ENCODE data around the gene DCAF12. TPM values are rescaled to one million over a fixed set of nuclear protein-coding genes. Genes with fewer than 3 reads are reported as not detected.
A peak's percentile ranks its signal among the peaks of the same experiment; 100 is the strongest.

DCAF12 gene
- total and polyA plus RNA-seq, 2 of the 4 experiments (the other 2 are of a cell fraction): 7.2 to 17.1 TPM

DNA sequence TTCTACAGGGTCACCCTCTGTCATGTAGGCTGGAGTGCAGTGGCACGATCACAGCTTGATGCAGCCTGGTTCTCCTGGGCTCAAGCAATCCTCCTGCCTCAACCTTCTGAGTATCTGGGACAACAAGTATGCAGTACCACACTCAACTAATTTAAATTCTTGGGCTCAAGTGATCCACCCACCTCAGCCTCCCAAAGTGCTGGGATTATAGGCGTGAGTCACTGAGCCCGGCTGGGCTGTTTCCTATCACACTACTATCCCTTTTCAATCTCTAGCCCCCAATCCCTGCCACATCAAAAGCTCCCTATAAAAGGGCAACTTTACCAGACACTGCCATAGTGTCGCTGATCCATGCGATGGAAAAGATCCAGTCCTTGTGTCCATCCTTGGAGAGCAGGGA lies 20.4 kb downstream of the DCAF12 start:
- no TSS peak for BruUV-seq (replicated peaks)

More for the DNA sequence above, 20.4 kb downstream of the DCAF12 start:
- CTCF ChIA-PET: no interaction called here
- in situ Hi-C loops (cut with MboI; ENCODE audit: low sequenced_read_pairs): no loop called here
- Histone ChIP-seq H4K8ac (ENCODE audit: low read depth in 2 of 2, low read length in 2 of 2) (no peak overlapping the region), H3K14ac (replicated peaks; ENCODE audit: low read depth, low read length) (no peak overlapping the region), H3K18ac (ENCODE audit: low read depth, low read length) (no peak overlapping the region), H2BK20ac (ENCODE audit: low read depth, low read length) (no peak overlapping the region), H3K4me2 (ENCODE audit: low read depth, low read length) (no peak overlapping the region), H3K27ac (ENCODE audit: insufficient read depth, low read length) (no peak overlapping the region), H2BK5ac (ENCODE audit: low read depth, low read length, poor library complexity, severe bottlenecking) (no peak overlapping the region), H2BK15ac (ENCODE audit: low read depth, low read length) (no peak overlapping the region), H4K5ac (ENCODE audit: low read depth, low read length) (no peak overlapping the region), H2BK120ac (ENCODE audit: low read depth, low read length) (no peak overlapping the region), H4K91ac (ENCODE audit: insufficient read depth, low read depth, low read length) (no peak overlapping the region), H3K56ac (ENCODE audit: extremely low read depth, insufficient read depth, low read length) (no peak overlapping the region), H4K20me1 (ENCODE audit: insufficient read depth, low read length) (peaks cover 6% of the 10 kb centered on the region; the same call in 1 of the 2 replicates), H3K23ac (ENCODE audit: low read depth, low read length) (no peak overlapping the region), H3K9ac (ENCODE audit: low read depth, low read length) (no peak overlapping the region), H2AK9ac (replicated peaks; ENCODE audit: low read depth, low read length, poor library complexity) (no peak overlapping the region), H2AFZ (replicated peaks; ENCODE audit: low read length, poor library complexity) (no peak overlapping the region), H3K4ac (ENCODE audit: low read depth, low read length) (no peak overlapping the region), H3K4me3 (ENCODE audit: insufficient read depth, low read depth, low read length) (no peak overlapping the region), H3K4me1 (ENCODE audit: control insufficient read depth, insufficient read depth, low read length) (no peaks in the 10 kb centered on the region), H3K27me3 (ENCODE audit: control insufficient read depth, insufficient read depth, low read length) (no peaks in the 10 kb centered on the region), H2AK5ac (ENCODE audit: low read depth, low read length) (no peak overlapping the region), H3K36me3 (ENCODE audit: control insufficient read depth, insufficient read depth, low read length) (peaks cover 52% of the 10 kb centered on the region), H3K9me1 (ENCODE audit: insufficient read depth, low read length) (peaks cover 5% of the 10 kb centered on the region; the same call in 1 of the 2 replicates), H3K9me3 (ENCODE audit: control insufficient read depth, insufficient read depth, low read length) (no peaks in the 10 kb centered on the region), H3K79me1 (ENCODE audit: low read depth in 1 of 2, low read length in 2 of 2) (peaks cover 12 to 37% of the 10 kb centered on the region in 2 experiments)
- intact Hi-C loops (cut with micrococcal nuclease): no loop called here
- no peak for TF ChIP-seq BHLHE40 (IDR thresholded peaks at IDR 0.05; ENCODE audit: low read depth, low read length)
- TF ChIP-seq NFE2L2 (IDR thresholded peaks at IDR 0.05; ENCODE audit: low read depth, low read length): no peak
- TF ChIP-seq, protein P1, sequence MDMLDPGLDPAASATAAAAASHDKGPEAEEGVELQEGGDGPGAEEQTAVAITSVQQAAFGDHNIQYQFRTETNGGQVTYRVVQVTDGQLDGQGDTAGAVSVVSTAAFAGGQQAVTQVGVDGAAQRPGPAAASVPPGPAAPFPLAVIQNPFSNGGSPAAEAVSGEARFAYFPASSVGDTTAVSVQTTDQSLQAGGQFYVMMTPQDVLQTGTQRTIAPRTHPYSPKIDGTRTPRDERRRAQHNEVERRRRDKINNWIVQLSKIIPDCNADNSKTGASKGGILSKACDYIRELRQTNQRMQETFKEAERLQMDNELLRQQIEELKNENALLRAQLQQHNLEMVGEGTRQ (IDR thresholded peaks at IDR 0.05; ENCODE audit: low read depth, low read length): no peak
- TF ChIP-seq, protein P2, sequence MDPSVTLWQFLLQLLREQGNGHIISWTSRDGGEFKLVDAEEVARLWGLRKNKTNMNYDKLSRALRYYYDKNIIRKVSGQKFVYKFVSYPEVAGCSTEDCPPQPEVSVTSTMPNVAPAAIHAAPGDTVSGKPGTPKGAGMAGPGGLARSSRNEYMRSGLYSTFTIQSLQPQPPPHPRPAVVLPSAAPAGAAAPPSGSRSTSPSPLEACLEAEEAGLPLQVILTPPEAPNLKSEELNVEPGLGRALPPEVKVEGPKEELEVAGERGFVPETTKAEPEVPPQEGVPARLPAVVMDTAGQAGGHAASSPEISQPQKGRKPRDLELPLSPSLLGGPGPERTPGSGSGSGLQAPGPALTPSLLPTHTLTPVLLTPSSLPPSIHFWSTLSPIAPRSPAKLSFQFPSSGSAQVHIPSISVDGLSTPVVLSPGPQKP (IDR thresholded peaks at IDR 0.05; ENCODE audit: borderline replicate concordance, low read depth, low read length): no peak
- TF ChIP-seq SMC3 (IDR thresholded peaks at IDR 0.05; ENCODE audit: low read depth, low read length): no peak
- TF ChIP-seq POLR2A (IDR thresholded peaks at IDR 0.05; ENCODE audit: low read depth, low read length): no peak
- no peak for TF ChIP-seq MAZ (IDR thresholded peaks at IDR 0.05; ENCODE audit: borderline replicate concordance, low read depth, low read length)
- no peak for TF ChIP-seq RAD21 (IDR thresholded peaks at IDR 0.05; ENCODE audit: low read length)
- no peak for TF ChIP-seq CEBPB (IDR thresholded peaks at IDR 0.05; ENCODE audit: low read depth, low read length)
- TF ChIP-seq MAFK (IDR thresholded peaks at IDR 0.05; ENCODE audit: low read depth, low read length): no peak
- TF ChIP-seq RFX5 (IDR thresholded peaks at IDR 0.05; ENCODE audit: low read depth, low read length): no peak
- TF ChIP-seq CHD1 (IDR thresholded peaks at IDR 0.05; ENCODE audit: low read depth, low read length): no peak
- TF ChIP-seq, protein P3, sequence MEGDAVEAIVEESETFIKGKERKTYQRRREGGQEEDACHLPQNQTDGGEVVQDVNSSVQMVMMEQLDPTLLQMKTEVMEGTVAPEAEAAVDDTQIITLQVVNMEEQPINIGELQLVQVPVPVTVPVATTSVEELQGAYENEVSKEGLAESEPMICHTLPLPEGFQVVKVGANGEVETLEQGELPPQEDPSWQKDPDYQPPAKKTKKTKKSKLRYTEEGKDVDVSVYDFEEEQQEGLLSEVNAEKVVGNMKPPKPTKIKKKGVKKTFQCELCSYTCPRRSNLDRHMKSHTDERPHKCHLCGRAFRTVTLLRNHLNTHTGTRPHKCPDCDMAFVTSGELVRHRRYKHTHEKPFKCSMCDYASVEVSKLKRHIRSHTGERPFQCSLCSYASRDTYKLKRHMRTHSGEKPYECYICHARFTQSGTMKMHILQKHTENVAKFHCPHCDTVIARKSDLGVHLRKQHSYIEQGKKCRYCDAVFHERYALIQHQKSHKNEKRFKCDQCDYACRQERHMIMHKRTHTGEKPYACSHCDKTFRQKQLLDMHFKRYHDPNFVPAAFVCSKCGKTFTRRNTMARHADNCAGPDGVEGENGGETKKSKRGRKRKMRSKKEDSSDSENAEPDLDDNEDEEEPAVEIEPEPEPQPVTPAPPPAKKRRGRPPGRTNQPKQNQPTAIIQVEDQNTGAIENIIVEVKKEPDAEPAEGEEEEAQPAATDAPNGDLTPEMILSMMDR (conservative IDR thresholded peaks at IDR 0.05; ENCODE audit: low read depth, low read length): no peak
- TF ChIP-seq RCOR1 (IDR thresholded peaks at IDR 0.05; ENCODE audit: insufficient replicate concordance, low read length): no peak
- no peak for TF ChIP-seq MXI1 (IDR thresholded peaks at IDR 0.05; ENCODE audit: borderline replicate concordance, low read depth, low read length)
- TF ChIP-seq FOS (IDR thresholded peaks at IDR 0.05; ENCODE audit: low read depth, low read length): no peak
- no peak for DNase-seq
- POLR2A ChIA-PET (ENCODE audit: unreplicated experiment): no interaction called here
- ATAC-seq (ENCODE audit: low read depth): peak; percentile 24; the same call in 1 of the 2 replicates
- dilution Hi-C loops (cut with HindIII; ENCODE audit: low sequenced_read_pairs, unreplicated experiment): no loop called here
- WGBS, 2 experiments (ENCODE audit: extremely low coverage in 2 of 2, insufficient read length in 1 of 2): 93% methylated on average over 3 of the region's 5 CpGs; no CpG with 5 or more reads in 1 of the 2 experiments
